Effector memory CD8-positive, alpha-beta T cell (primary cell): ENCODE results near the gene ZNF747.
"Not testable (repeated sequence)": the region's sequence is repeated elsewhere in the genome, so short reads cannot be mapped to it uniquely, and the experiment has no call there.

ENCODE experiments used
- ATAC-seq: fragments of 150-1000 bp; cut with Tn5 transposase; replicated peaks from 2 replicates; pipeline ENCODE4 v1.10.0; 2021; ENCODE audit warnings: mild to moderate bottlenecking, moderate library complexity
- DNase-seq, 3 experiments: peaks; one replicate each; pipeline ENCODE4 v3.0.0; 2021
- H3K27ac Mint-ChIP-seq, 2 donors: one replicate each; pipeline ENCODE4 v1.8.0; 2022; ENCODE audit warnings: mild to moderate bottlenecking in 2 of 2, mixed read lengths in 2 of 2, moderate library complexity in 2 of 2
- H3K27me3 Mint-ChIP-seq, 2 donors: one replicate each; pipeline ENCODE4 v1.8.0; 2022; ENCODE audit warnings: mixed read lengths in 2 of 2
- H3K36me3 Mint-ChIP-seq: one replicate; pipeline ENCODE4 v1.8.0; 2022; ENCODE audit warnings: mild to moderate bottlenecking, moderate library complexity, mixed read lengths; ENCODE audit not compliant: insufficient read depth
- H3K4me1 Mint-ChIP-seq, 2 donors: one replicate each; pipeline ENCODE4 v1.8.0; 2022; ENCODE audit warnings: low read depth in 2 of 2, mixed read lengths in 2 of 2
- H3K4me3 Mint-ChIP-seq, 2 donors: one replicate each; pipeline ENCODE4 v1.8.0; 2022; ENCODE audit warnings: mild to moderate bottlenecking in 2 of 2, mixed read lengths in 2 of 2, moderate library complexity in 2 of 2
- H3K9me3 Mint-ChIP-seq, 2 donors: one replicate each; pipeline ENCODE4 v1.8.0; 2022; ENCODE audit warnings: mixed read lengths in 2 of 2

The ZNF747 gene

DNA sequence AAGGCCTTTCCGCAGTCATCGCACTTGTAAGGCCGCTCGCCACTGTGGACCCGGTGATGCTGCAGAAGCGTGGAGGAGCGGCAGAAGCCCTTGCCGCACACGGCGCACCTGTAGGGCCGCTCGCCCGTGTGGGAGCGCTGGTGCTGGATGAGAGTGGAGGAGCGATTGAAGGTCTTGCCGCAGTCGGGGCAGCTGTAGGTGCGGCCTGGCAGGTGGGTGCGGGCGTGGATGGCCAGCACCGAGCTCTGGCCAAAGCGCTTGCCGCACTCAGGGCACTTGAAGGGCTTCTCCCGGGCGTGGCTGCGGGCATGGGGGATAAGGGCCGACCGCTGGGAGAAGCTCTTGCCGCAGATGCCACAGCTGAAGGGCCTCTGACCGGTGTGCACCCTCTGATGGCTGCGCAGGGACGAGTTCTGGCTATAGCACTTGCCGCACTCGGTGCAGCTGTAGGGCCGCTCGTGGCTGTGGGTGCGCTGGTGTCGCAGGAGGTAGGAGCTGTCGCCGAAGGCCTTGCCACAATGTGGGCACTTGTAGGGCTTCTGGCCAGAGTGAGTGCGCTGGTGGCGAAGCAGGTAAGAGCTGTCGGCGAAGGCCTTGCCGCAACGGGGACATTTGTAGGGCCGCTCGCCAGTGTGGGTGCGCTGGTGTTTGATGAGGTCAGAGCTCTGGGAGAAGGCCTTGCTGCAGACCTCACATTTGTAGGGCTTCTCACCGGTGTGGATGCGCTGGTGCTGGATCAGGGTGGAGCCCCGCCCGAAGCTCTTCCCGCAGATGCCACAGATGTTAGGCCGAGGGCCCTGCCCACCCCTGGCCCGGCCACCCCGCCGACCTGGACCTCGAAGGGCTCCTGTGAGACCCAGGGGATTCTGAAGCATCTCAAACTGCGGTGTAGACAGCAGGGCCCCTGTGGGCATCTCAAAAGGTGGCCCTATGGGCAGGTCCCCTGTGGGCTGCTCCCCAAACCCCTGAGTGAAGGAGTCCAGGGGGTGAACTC is 9.8 kb downstream of the ZNF747 start:
- H3K4me1 Mint-ChIP-seq, result peaks cover 14 to 25% of the 10 kb centered on the region in 2 donors
- peaks cover 42% of the 10 kb centered on the region for H3K36me3 Mint-ChIP-seq
- H3K9me3 Mint-ChIP-seq, result no peaks in the 10 kb centered on the region
- DNase-seq (no peak), ATAC-seq (no peak)
- peak overlapping the region in 1 of 2 donors; percentile 26 for H3K4me3 Mint-ChIP-seq
- H3K27me3 Mint-ChIP-seq, result no peaks in the 10 kb centered on the region
- peak overlapping the region in 1 of 2 donors; percentile 38 for H3K27ac Mint-ChIP-seq

DNA sequence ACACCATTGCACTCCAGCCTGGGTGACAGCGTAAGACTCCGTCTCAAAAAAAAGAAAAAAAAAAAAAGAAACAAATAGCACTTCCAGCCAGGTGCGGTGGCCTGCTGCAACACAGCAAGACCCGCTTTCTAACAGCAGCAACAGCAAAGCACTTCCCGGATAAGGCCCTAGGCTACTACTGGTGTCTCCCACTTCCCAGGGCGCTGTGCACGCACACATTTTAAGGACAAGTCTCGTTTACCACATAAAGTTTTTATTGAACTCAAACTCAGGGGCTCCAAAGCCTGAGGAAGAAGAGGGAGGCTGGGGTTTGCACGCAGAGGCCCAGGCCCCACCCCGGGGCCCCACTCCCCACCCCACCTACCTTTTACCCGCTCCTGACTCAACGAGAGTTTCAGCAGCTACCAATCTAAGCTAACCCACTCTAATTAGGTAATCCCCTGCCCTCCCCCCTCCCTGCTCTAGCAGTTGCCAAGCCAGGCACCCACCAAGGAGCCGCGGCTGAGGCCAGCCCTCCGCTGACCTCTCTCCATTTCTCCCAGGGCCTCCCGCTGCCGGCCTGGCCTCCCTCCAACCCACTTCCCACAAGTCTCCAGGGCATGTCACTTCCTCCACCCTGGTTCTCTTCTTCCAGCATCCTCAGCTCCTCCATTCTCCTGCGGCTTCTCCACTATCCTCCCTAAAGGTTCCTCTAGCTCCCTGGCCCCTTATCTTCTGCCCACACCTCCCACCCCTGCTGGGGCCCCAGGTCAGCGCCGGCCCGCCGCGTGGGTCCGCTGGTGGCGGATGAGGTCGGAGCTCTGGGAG is 10.7 kb downstream of the ZNF747 start:
- no peak for ATAC-seq
- Mint-ChIP-seq H3K9me3 (no peaks in the 10 kb centered on the region), H3K27me3 (no peaks in the 10 kb centered on the region), H3K4me3 (no peak overlapping the region), H3K36me3 (peaks cover 51% of the 10 kb centered on the region), H3K4me1 (peaks cover 20 to 25% of the 10 kb centered on the region in 2 donors), H3K27ac (peak overlapping the region in 1 of 2 donors; percentile 51)
- no peak for DNase-seq

DNA sequence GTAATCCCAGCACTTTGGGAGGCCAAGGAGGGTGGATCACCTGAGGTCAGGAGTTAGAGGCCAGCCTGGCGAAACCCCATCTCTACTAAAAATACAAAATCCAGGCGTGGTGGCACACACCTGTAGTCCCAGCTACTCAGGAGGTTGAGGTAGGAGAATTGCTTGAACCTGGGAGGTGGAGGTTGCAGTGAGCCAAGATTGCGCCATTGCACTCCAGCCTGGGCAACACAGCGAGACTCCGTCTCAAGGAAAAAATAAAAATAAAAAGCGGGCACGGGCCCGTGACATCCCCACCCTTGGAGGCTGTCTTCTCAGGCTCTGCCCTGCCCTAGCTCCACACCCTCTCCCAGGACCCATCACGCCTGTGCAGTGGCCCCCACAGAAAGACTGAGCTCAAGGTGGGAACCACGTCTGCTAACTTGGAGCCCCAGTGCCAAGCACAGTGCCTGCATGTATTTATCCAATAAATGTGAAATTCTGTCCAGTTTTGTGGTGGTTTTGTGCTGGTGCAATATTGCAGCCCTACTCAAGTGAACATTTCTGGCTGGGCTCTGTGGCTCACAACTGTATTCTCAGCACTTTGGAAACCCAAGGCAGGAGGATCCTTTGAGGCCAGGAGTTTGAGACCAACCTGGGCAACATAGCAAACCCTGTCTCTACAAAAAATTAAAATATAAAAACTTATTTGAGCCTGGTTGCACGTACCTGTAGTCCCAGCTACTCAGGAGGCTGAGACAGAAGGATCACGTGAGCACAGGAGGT is 11.8 kb downstream of the ZNF747 start:
- ATAC-seq, H3K9me3 Mint-ChIP-seq, H3K27me3 Mint-ChIP-seq, H3K4me3 Mint-ChIP-seq, DNase-seq: not testable (repeated sequence)
- peaks cover 61% of the 10 kb centered on the region for H3K36me3 Mint-ChIP-seq
- H3K27ac Mint-ChIP-seq, result peak overlapping the region; percentile 26 to 51
- peaks cover 23 to 26% of the 10 kb centered on the region in 2 donors for H3K4me1 Mint-ChIP-seq

DNA sequence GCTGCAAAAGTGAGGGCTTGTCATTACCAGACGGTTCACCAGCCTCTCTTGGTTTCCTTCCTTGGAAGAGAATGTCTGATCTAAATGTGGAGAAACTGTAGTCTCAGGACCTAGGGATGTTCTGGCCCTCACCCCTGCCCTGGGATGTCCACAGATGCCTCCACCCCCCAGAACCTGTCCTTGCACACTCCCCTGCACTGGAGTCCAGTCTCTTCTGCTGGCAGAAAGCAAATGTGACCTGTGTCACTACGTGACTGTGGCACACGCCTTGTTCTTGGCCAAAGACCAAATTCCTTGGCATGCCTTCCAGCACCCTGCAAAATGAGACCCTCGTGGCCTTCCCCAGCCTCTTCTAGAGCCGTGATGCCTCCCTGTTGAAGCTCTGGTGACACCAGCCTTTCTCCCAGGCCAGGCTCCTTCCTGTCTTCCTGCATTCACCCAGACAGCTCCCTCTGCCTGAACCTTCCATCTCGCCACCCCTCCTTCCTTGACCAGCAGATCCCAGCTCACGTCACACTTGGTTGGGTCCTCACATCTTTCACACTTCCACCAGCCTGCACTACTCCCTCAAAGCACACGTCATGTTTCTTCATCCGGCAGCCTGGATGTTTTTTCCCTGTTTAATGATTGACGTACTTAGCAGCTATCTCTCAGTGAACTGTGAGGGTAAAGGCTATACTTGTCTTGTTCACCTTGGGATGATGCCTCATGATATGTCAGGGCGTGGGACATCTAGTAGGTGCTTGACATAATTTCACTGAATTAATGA is 12.6 kb downstream of the ZNF747 start:
- Mint-ChIP-seq H3K4me1 (peaks cover 19% of the 10 kb centered on the region in 2 donors), H3K36me3 (peaks cover 65% of the 10 kb centered on the region), H3K4me3 (peak overlapping the region in 1 of 2 donors; percentile 2), H3K27me3 (no peaks in the 10 kb centered on the region), H3K27ac (peak overlapping the region; percentile 26 to 44), H3K9me3 (no peaks in the 10 kb centered on the region)
- ATAC-seq, result no peak
- DNase-seq, result no peak

DNA sequence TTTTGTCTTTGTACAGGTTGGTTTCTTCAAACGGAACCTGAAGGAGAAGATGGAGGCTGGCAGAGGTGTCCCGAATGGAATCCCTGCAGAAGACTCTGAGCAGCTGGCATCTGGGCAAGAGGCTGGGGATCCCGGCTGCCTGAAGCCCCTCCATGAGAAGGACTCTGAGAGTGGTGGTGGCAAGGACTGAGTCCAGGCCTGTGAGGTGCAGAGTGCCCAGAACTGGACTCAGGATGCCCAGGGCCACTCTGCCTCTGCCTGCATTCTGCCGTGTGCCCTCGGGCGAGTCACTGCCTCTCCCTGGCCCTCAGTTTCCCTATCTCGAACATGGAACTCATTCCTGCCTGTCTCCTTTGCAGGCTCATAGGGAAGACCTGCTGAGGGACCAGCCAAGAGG is 13.2 kb downstream of the ZNF747 start:
- no peaks in the 10 kb centered on the region for H3K27me3 Mint-ChIP-seq
- H3K36me3 Mint-ChIP-seq, result peaks cover 70% of the 10 kb centered on the region
- DNase-seq (no peak), ATAC-seq (no peak)
- peak overlapping the region; percentile 26 to 49 for H3K27ac Mint-ChIP-seq
- peaks cover 19 to 21% of the 10 kb centered on the region in 2 donors for H3K4me1 Mint-ChIP-seq
- H3K9me3 Mint-ChIP-seq, result no peaks in the 10 kb centered on the region
- no peak overlapping the region for H3K4me3 Mint-ChIP-seq

DNA sequence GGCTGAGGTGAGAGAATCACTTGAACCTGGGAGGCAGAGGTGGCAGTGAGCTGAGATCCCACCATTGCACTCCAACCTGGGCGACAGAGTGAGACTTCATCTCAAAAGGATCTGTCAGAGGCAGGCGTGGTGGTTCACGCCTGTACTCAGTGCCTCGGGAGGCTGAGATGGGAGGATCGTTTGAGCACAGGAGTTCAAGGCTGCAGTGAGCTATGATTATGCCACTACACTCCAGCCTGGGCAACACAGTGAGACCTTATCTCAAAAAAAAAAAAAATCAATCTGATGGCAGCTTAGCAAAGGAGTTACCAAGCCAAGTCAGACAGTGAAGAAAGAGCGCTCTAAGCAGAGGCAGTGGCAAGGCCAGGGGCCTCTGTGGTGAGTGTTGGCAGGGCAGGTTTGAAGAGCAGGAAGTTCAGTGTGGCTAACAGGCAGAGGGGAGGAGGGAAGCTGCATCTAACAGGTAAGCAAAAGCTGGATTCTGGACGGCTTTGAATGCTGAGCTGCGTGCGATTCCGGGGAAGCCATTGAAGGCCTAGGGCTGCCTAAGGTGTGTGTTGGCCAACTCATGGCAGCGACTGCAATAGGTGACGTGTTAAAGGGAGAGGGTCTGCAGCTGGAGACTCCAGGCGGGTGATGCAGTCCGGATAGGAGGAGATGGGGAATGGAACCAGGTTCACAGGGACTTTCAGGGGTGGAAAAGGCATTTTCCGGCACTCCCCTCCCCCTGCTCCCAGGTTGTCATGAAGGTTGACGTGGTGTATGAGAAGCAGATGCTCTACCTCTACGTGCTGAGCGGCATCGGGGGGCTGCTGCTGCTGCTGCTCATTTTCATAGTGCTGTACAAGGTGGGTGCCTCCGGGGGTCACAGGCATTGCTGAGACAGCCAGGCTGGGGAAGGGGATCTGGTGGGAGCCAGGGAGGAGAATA is 15.3 kb downstream of the ZNF747 start:
- H3K36me3 Mint-ChIP-seq, result peaks cover 87% of the 10 kb centered on the region
- no peaks in the 10 kb centered on the region for H3K27me3 Mint-ChIP-seq
- peaks cover 11 to 25% of the 10 kb centered on the region in 2 donors for H3K4me1 Mint-ChIP-seq
- no peaks in the 10 kb centered on the region for H3K9me3 Mint-ChIP-seq
- peak overlapping the region; percentile 52 to 53 for H3K27ac Mint-ChIP-seq
- ATAC-seq (peak; percentile 51), DNase-seq (no peak)
- no peak overlapping the region for H3K4me3 Mint-ChIP-seq

DNA sequence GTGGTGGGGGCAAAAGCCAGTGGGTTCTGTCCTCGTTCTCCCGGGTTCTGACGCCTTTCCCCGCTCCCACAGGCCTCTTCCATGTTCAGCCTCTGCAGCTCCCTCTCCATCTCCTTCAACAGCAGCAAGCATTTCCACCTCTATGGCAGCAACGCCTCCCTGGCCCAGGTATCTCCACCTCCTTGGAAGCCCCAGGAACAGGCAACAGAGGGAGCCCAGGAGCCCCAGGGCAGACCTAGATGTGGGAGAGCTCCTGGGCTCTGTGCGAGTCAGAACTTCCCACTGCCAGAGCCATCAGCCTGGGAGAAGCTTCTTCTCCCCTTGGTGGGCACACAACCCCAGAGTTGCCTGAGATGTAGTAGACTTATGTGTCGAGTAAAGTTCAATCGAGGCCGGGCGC is 16.1 kb downstream of the ZNF747 start:
- H3K27me3 Mint-ChIP-seq, result no peaks in the 10 kb centered on the region
- peak overlapping the region; percentile 77 to 84 for H3K27ac Mint-ChIP-seq
- H3K9me3 Mint-ChIP-seq, result no peaks in the 10 kb centered on the region
- H3K4me1 Mint-ChIP-seq, result peaks cover 11 to 25% of the 10 kb centered on the region in 2 donors
- H3K36me3 Mint-ChIP-seq, result peaks cover 92% of the 10 kb centered on the region
- H3K4me3 Mint-ChIP-seq, result no peak overlapping the region
- ATAC-seq, result no peak
- no peak for DNase-seq

DNA sequence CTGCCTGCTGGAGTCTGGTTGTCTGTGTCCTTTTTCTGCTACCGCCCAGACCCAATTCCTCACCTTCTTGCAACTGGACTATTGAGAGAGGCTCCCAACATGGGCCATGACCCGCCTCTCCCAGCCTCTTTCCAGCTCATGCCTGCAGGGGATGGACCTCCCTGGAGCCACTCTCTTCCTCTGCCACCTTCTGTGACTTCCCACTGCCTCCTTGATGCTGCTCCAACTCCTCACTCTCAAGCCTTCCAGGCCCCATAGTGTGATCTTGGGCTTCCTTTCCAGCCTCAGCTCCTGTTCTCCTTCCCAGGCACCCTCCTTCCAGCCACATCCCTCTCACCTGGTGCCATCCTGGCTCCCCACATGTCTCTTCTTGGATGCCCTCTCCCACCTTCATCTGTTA is 19.4 kb downstream of the ZNF747 start:
- Mint-ChIP-seq H3K27me3 (no peaks in the 10 kb centered on the region), H3K4me3 (no peak overlapping the region), H3K4me1 (peaks cover 25 to 34% of the 10 kb centered on the region in 2 donors), H3K36me3 (peaks cover 100% of the 10 kb centered on the region), H3K9me3 (no peaks in the 10 kb centered on the region), H3K27ac (peak overlapping the region in 1 of 2 donors; percentile 75)
- no peak for ATAC-seq
- DNase-seq, result no peak

DNA sequence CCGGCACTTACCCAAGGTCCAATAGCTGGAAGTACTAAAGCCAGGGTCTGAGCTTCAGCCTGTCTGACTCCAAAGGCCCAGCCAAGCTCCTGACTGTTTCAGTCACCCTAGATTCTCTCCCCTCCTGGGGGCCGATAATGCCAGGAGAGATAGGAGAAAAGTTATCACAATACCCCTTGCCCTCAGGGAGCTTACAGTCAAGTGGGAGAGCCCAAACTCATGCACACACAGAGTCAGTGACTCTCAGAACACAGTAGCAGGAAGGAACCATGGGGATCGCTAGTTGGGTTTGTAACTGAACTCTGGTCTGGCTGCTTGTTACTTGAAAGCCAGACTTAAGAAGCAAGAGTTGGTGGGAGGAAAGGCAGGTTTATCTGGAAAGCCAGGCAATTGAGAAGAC is 23.1 kb downstream of the ZNF747 start:
- no peaks in the 10 kb centered on the region for H3K9me3 Mint-ChIP-seq
- H3K36me3 Mint-ChIP-seq, result peaks cover 100% of the 10 kb centered on the region
- H3K4me3 Mint-ChIP-seq, result no peak overlapping the region
- DNase-seq (no peak), ATAC-seq (no peak)
- H3K4me1 Mint-ChIP-seq, result peaks cover 17 to 20% of the 10 kb centered on the region in 2 donors
- no peaks in the 10 kb centered on the region for H3K27me3 Mint-ChIP-seq
- peak overlapping the region in 1 of 2 donors; percentile 68 for H3K27ac Mint-ChIP-seq

DNA sequence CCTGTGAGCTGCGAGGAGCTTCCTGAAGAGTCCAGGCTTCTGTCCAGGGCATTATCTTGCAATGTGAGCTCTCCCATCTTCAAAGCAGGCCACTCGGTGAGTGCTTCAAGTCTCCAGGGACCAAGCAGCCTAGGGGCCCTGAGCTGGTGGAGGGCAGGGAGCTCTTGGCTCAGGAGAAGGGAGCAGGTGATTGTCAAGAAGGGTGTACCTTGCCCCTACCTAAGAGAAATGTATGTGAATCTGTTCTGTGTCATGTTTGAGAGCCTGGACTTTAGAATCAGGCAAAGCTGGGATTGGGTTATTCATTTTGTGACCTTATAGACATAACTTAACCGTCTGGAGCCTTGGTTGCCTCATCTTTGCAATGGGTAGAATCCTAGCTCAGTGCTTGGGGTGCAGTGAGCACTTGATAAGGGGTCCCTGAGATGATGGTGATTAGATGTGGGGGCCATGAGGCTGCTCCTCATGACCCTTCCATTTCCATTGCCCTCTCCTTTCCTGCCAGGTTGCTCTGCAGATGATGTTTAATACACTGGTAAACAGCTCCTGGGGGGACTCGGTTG is 24.2 kb downstream of the ZNF747 start:
- no peak overlapping the region for H3K4me3 Mint-ChIP-seq
- ATAC-seq, result no peak
- peak overlapping the region; percentile 38 to 68 for H3K27ac Mint-ChIP-seq
- peaks cover 14 to 20% of the 10 kb centered on the region in 2 donors for H3K4me1 Mint-ChIP-seq
- H3K27me3 Mint-ChIP-seq, result no peaks in the 10 kb centered on the region
- DNase-seq, result no peak
- peaks cover 100% of the 10 kb centered on the region for H3K36me3 Mint-ChIP-seq
- H3K9me3 Mint-ChIP-seq, result no peaks in the 10 kb centered on the region

DNA sequence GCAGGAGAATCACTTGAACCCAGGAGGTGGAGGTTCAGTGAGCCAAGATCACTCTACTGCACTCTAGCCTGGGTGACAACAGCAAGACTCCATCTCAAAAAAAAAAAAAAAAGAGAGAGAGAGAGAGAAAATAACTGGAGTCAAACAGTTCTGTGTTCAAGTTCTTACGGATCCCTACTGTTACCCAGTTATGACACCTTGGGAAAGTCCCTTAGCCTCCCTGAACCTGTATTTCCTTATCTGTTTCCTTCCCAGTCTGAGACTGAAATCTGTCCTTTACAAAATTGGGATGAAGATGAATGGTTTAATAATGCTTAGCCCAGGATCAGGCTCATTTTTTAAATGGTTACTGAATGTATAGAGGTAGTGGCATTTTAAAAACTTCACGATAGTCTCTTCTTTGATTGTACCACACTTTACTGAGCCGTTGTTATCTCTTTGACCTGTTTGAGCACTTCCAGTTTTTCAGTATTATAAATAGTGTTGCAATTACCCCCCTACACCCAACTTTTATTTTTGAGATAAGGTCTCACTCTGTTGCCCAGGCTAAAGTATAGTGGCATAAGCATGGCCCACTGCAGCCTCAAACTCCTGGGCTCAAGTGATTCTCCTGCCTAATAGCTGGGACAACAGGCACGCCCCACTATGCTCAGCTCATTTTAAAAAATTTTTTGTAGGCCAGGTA is 25.4 kb downstream of the ZNF747 start:
- Mint-ChIP-seq H3K27me3 (no peaks in the 10 kb centered on the region), H3K9me3 (no peaks in the 10 kb centered on the region), H3K36me3 (peaks cover 100% of the 10 kb centered on the region), H3K4me3 (no peak overlapping the region), H3K27ac (peak overlapping the region; percentile 46 to 68), H3K4me1 (peaks cover 11 to 20% of the 10 kb centered on the region in 2 donors)
- ATAC-seq (no peak), DNase-seq (no peak)
